Liver (tissue), 10 donors: Measurements from ENCODE around the gene TSPEAR. TPM values are rescaled to one million over a fixed set of nuclear protein-coding genes. Genes with fewer than 3 reads are reported as not detected.

Experiments
- DNase-seq: peaks from one replicate; pipeline ENCODE4 v3.0.0-alpha.2; 2017; ENCODE audit warnings: low spot score
- H3K27ac ChIP-seq, 2 donors: one replicate each; pipeline ENCODE4 v1.7.0; 2013; ENCODE audit warnings: inconsistent platforms in 2 of 2, low read length in 2 of 2, control low read depth in 1 of 2, low read depth in 1 of 2, mild to moderate bottlenecking in 1 of 2
- H3K27me3 ChIP-seq, 4 donors: one replicate each; pipeline versions ENCODE4 v1.6.1 to v1.7.0; 2013; ENCODE audit warnings: low read length in 3 of 4, inconsistent platforms in 1 of 4, mild to moderate bottlenecking in 1 of 4, moderate library complexity in 1 of 4; ENCODE audit not compliant: control insufficient read depth in 4 of 4, insufficient read depth in 4 of 4
- H3K36me3 ChIP-seq, 4 donors: one replicate each; pipeline versions ENCODE4 v1.6.1 to v1.7.0; 2013; ENCODE audit warnings: low read length in 3 of 4, mild to moderate bottlenecking in 3 of 4, low read depth in 1 of 4, moderate library complexity in 1 of 4; ENCODE audit not compliant: control insufficient read depth in 4 of 4, insufficient read depth in 3 of 4
- H3K4me1 ChIP-seq, 4 donors: one replicate each; pipeline versions ENCODE4 v1.6.1 to v1.7.0; 2013; ENCODE audit warnings: low read length in 3 of 4, mild to moderate bottlenecking in 3 of 4, moderate library complexity in 1 of 4; ENCODE audit not compliant: control insufficient read depth in 4 of 4, insufficient read depth in 4 of 4
- H3K4me3 ChIP-seq, 3 donors: one replicate each; pipeline versions ENCODE4 v1.6.1 to v1.7.0; 2013; ENCODE audit warnings: low read length in 3 of 3, control low read depth in 1 of 3, low read depth in 1 of 3, mild to moderate bottlenecking in 1 of 3
- H3K9ac ChIP-seq, 2 donors: one replicate each; pipeline ENCODE4 v1.7.0; 2013; ENCODE audit warnings: low read length in 2 of 2, mild to moderate bottlenecking in 2 of 2, moderate library complexity in 2 of 2, control low read depth in 1 of 2, low read depth in 1 of 2
- H3K9me3 ChIP-seq, 4 donors: one replicate each; pipeline versions ENCODE4 v1.6.1 to v1.7.0; 2013; ENCODE audit warnings: low read length in 3 of 4; ENCODE audit not compliant: control insufficient read depth in 4 of 4
- ATF3 ChIP-seq: IDR thresholded peaks from 2 replicates; pipeline ENCODE4 v1.6.1; 2016; ENCODE audit warnings: antibody characterized with exemption
- EGR1 ChIP-seq, 2 donors: IDR thresholded peaks; 2 replicates each; pipeline ENCODE4 v1.6.1; 2016 to 2018; ENCODE audit warnings: antibody characterized with exemption in 2 of 2, low read depth in 2 of 2
- FOXA2 ChIP-seq: IDR thresholded peaks from 2 replicates; pipeline ENCODE4 v1.6.1; 2016; ENCODE audit warnings: antibody characterized with exemption
- GABPA ChIP-seq, 2 donors: IDR thresholded peaks in 1 of 2; conservative IDR thresholded peaks in 1 of 2; 2 replicates each; pipeline ENCODE4 v1.6.1; 2016; ENCODE audit warnings: antibody characterized with exemption in 2 of 2, mild to moderate bottlenecking in 1 of 2, moderate library complexity in 1 of 2
- HNF4G ChIP-seq: IDR thresholded peaks from 2 replicates; pipeline ENCODE4 v1.6.1; 2016; ENCODE audit warnings: antibody characterized with exemption
- JUND ChIP-seq, 2 donors: IDR thresholded peaks; 2 replicates each; pipeline ENCODE4 v1.6.1; 2016; ENCODE audit warnings: antibody characterized with exemption in 2 of 2
- MAX ChIP-seq: IDR thresholded peaks from 2 replicates; pipeline ENCODE4 v1.6.1; 2016; ENCODE audit warnings: antibody characterized with exemption
- NR2F2 ChIP-seq: IDR thresholded peaks from 2 replicates; pipeline ENCODE4 v1.6.1; 2016; ENCODE audit warnings: antibody characterized with exemption
- RAD21 ChIP-seq, 2 donors: IDR thresholded peaks; 2 replicates each; pipeline ENCODE4 v1.6.1; 2016; ENCODE audit warnings: antibody characterized with exemption in 2 of 2, mild to moderate bottlenecking in 2 of 2
- SP1 ChIP-seq: IDR thresholded peaks from 2 replicates; pipeline ENCODE4 v1.6.1; 2018; ENCODE audit warnings: antibody characterized with exemption, mild to moderate bottlenecking
- TAF1 ChIP-seq: conservative IDR thresholded peaks from 2 replicates; pipeline ENCODE4 v1.6.1; 2016; ENCODE audit warnings: antibody characterized with exemption, mild to moderate bottlenecking
- ZBTB33 ChIP-seq: IDR thresholded peaks from 2 replicates; pipeline ENCODE4 v1.6.1; 2016; ENCODE audit warnings: antibody characterized with exemption
- WGBS: extraction: QIAGEN DNeasy Blood & Tissue Kit; methylation state at CpG from one replicate; pipeline ENCODE4 v1.1.7; 2013; 5-methylcytosine and 5-hydroxymethylcytosine counted together
- polyA plus RNA-seq, 2 donors: library from polyadenylated mRNA; stranded (reverse) in 1 of 2; unstranded in 1 of 2; fragments of 200-250 nt in 1 of 2; fragments of >200 nt in 1 of 2; fragmentation: Nextera tagmentation in 1 of 2; extraction: Ambion mirVana in 1 of 2; gene quantifications; one replicate each; pipeline versions ENCODE4 v1.2.1 to v1.2.3, GENCODE V29; 2013 to 2015
- small RNA-seq: library from RNA; depleted of rRNA; stranded (forward); fragments of <200 nt; gene quantifications from one replicate; pipeline ENCODE3, GENCODE V24; 2014
- total RNA-seq, 2 donors: library from RNA; depleted of rRNA; stranded (reverse); fragments of >200 nt; gene quantifications; one replicate each; pipeline ENCODE4 v1.2.3, GENCODE V29; 2014
- donor health status: healthy.
- donor health status: healthy.
- donor health status: healthy.
- donor health status: healthy.
- donor health status: healthy.

The TSPEAR gene
- total and polyA plus RNA-seq, 4 donors, result under 0.01 to 0.14 (median 0.01) TPM; not detected in 1

- WGBS, result 83% methylated on average over 14 of the region's 14 CpGs
- Histone ChIP-seq H3K27ac (no peak overlapping the region), H3K36me3 (no peaks in the 10 kb centered on the region), H3K27me3 (no peaks in the 10 kb centered on the region), H3K4me3 (no peak overlapping the region), H3K9me3 (no peaks in the 10 kb centered on the region), H3K9ac (no peak overlapping the region), H3K4me1 (peaks cover 0 to 6% (median 3%) of the 10 kb centered on the region in 4 donors)
- TF ChIP-seq FOXA2, result no peak
- TF ChIP-seq HNF4G, result no peak
- TF ChIP-seq TAF1, result no peak
- no peak for DNase-seq
Measured at GRCh38 chr21:44450402-44450801, 261.0 kb downstream of the TSPEAR start.

- no peaks in the 10 kb centered on the region for H3K27me3 ChIP-seq
- WGBS, result 78% methylated on average over 28 of the region's 28 CpGs
Measured at GRCh38 chr21:44449473-44450363, 261.7 kb downstream of the TSPEAR start.

GRCh38 chr21:44448651-44449131, 262.7 kb downstream of the TSPEAR start:
- no peak overlapping the region for H3K4me3 ChIP-seq
- H3K36me3 ChIP-seq, result no peaks in the 10 kb centered on the region
- H3K4me1 ChIP-seq, result no peaks in the 10 kb centered on the region
- H3K9me3 ChIP-seq, result no peaks in the 10 kb centered on the region
- H3K27me3 ChIP-seq, result no peaks in the 10 kb centered on the region
- no peak overlapping the region for H3K9ac ChIP-seq
- TF ChIP-seq MAX (no peak), GABPA (IDR thresholded peaks at IDR 0.05 in 1 of 2, conservative IDR thresholded peaks at IDR 0.05 in 1 of 2) (no peak), TAF1 (no peak), HNF4G (no peak)
- WGBS, result 79% methylated on average over 13 of the region's 13 CpGs
- no peak for DNase-seq
- H3K27ac ChIP-seq, result no peak overlapping the region

More at GRCh38 chr21:44449473-44450363, 261.7 kb downstream of the TSPEAR start:
- Histone ChIP-seq H3K4me3 (no peak overlapping the region), H3K36me3 (no peaks in the 10 kb centered on the region), H3K9ac (no peak overlapping the region), H3K9me3 (no peaks in the 10 kb centered on the region), H3K4me1 (peaks cover 0 to 4% (median under 1%) of the 10 kb centered on the region in 4 donors), H3K27ac (no peak overlapping the region)
- no peak for TF ChIP-seq ZBTB33
- TF ChIP-seq JUND (IDR thresholded peaks at IDR 0.05), result no peak
- no peak for TF ChIP-seq ATF3
- no peak for TF ChIP-seq GABPA (IDR thresholded peaks at IDR 0.05 in 1 of 2, conservative IDR thresholded peaks at IDR 0.05 in 1 of 2)
- TF ChIP-seq RAD21 (IDR thresholded peaks at IDR 0.05), result no peak
- no peak for TF ChIP-seq NR2F2
- TF ChIP-seq SP1, result no peak
- TF ChIP-seq EGR1 (IDR thresholded peaks at IDR 0.05; ENCODE audit: low read depth in 2 of 2), result no peak
- DNase-seq, result no peak

Small RNA genes lying within 50 kb of the gene (small RNA-seq; reads per million reads assigned to genes)
- not detected for gene KRTAP12-6P

Other genes starting within 250 kb of the TSPEAR start
- gene KRTAP10-1, start 171.4 kb downstream of the TSPEAR start, total RNA-seq, result not detected
- not detected for gene KRTAP10-1, start 171.4 kb downstream of the TSPEAR start, polyA plus RNA-seq
- not detected for gene KRTAP10-2, start 160.1 kb downstream of the TSPEAR start, total RNA-seq
- gene KRTAP10-2, start 160.1 kb downstream of the TSPEAR start, polyA plus RNA-seq, result not detected
- gene KRTAP10-3, start 152.8 kb downstream of the TSPEAR start, total RNA-seq, result not detected
- not detected for gene KRTAP10-3, start 152.8 kb downstream of the TSPEAR start, polyA plus RNA-seq
- not detected for gene KRTAP10-4, start 137.8 kb downstream of the TSPEAR start, total RNA-seq
- gene KRTAP10-4, start 137.8 kb downstream of the TSPEAR start, polyA plus RNA-seq, result not detected
- gene KRTAP10-5, start 131.0 kb downstream of the TSPEAR start, total RNA-seq, result not detected
- gene KRTAP10-5, start 131.0 kb downstream of the TSPEAR start, polyA plus RNA-seq, result not detected
- gene KRTAP10-6, start 119.1 kb downstream of the TSPEAR start, total RNA-seq, result not detected
- gene KRTAP10-6, start 119.1 kb downstream of the TSPEAR start, polyA plus RNA-seq, result not detected
- not detected for gene KRTAP10-7, start 111.0 kb downstream of the TSPEAR start, total RNA-seq
- gene KRTAP10-7, start 111.0 kb downstream of the TSPEAR start, polyA plus RNA-seq, result not detected
- not detected for gene KRTAP10-8, start 99.5 kb downstream of the TSPEAR start, total RNA-seq
- gene KRTAP10-8, start 99.5 kb downstream of the TSPEAR start, polyA plus RNA-seq, result not detected
- gene KRTAP10-9, start 84.5 kb downstream of the TSPEAR start, total RNA-seq, result not detected
- gene KRTAP10-9, start 84.5 kb downstream of the TSPEAR start, polyA plus RNA-seq, result not detected
- gene KRTAP10-10, start 74.2 kb downstream of the TSPEAR start, total RNA-seq, result not detected
- gene KRTAP10-10, start 74.2 kb downstream of the TSPEAR start, polyA plus RNA-seq, result not detected
- not detected for gene KRTAP10-11, start 65.2 kb downstream of the TSPEAR start, total RNA-seq
- gene KRTAP10-11, start 65.2 kb downstream of the TSPEAR start, polyA plus RNA-seq, result not detected
- not detected for gene KRTAP12-4, start 56.9 kb downstream of the TSPEAR start, total RNA-seq
- not detected for gene KRTAP12-4, start 56.9 kb downstream of the TSPEAR start, polyA plus RNA-seq
- gene KRTAP12-3, start 53.6 kb downstream of the TSPEAR start, total RNA-seq, result not detected
- gene KRTAP12-3, start 53.6 kb downstream of the TSPEAR start, polyA plus RNA-seq, result not detected
- not detected for gene KRTAP12-2, start 44.6 kb downstream of the TSPEAR start, total RNA-seq
- gene KRTAP12-2, start 44.6 kb downstream of the TSPEAR start, polyA plus RNA-seq, result not detected
- not detected for gene KRTAP12-1, start 29.4 kb downstream of the TSPEAR start, total RNA-seq
- gene KRTAP12-1, start 29.4 kb downstream of the TSPEAR start, polyA plus RNA-seq, result not detected
- gene KRTAP10-12, start 14.4 kb downstream of the TSPEAR start, total RNA-seq, result not detected
- not detected for gene KRTAP10-12, start 14.4 kb downstream of the TSPEAR start, polyA plus RNA-seq
- gene UBE2G2, start 90.2 kb upstream of the TSPEAR start, total RNA-seq, result 10 to 100 TPM; 35.1 to 83.5 TPM
- 10 to 100 TPM; 27.4 to 46.6 TPM for gene UBE2G2, start 90.2 kb upstream of the TSPEAR start, polyA plus RNA-seq
- 10 to 100 TPM; 35.1 to 39.9 TPM for gene SUMO3, start 106.5 kb upstream of the TSPEAR start, total RNA-seq
- 10 to 100 TPM; 41.4 to 51.0 TPM for gene SUMO3, start 106.5 kb upstream of the TSPEAR start, polyA plus RNA-seq
- gene PTTG1IP, start 162.1 kb upstream of the TSPEAR start, total RNA-seq, result 10 to 100 TPM; 86.8 to 94.0 TPM
- 10 to 100 TPM; 62.0 to 72.8 TPM for gene PTTG1IP, start 162.1 kb upstream of the TSPEAR start, polyA plus RNA-seq
- 10 to 100 TPM; 33.8 to 50.6 TPM for gene ITGB2, start 209.3 kb upstream of the TSPEAR start, total RNA-seq
- gene ITGB2, start 209.3 kb upstream of the TSPEAR start, polyA plus RNA-seq, result 10 to 100 TPM in 1 of 2 donors, 1 to 10 TPM in 1; 9.6 to 23.6 TPM
- gene SLX9, start 228.5 kb upstream of the TSPEAR start, total RNA-seq, result 1 to 10 TPM; 7.5 to 7.7 TPM
- gene SLX9, start 228.5 kb upstream of the TSPEAR start, polyA plus RNA-seq, result 10 to 100 TPM; 16.6 to 20.3 TPM